HG02642 (cell line): ENCODE data around the gene TRAF1.

Source experiments
- ATAC-seq: cut with Tn5 transposase; IDR thresholded peaks from one replicate; pipeline ENCODE4 v1.9.1; 2021; ENCODE audit warnings: mild to moderate bottlenecking; ENCODE audit not compliant: unreplicated experiment, poor library complexity

TRAF1 gene

GRCh38 chr9:120854596-120855327 is 71.8 kb downstream of the TRAF1 start:
- no peak for ATAC-seq

GRCh38 chr9:120853198-120853597 is 73.4 kb downstream of the TRAF1 start:
- no peak for ATAC-seq
